GM23248 (cell line): ENCODE measurements around the gene ZBTB20.

Source experiments
- EZH2 ChIP-seq: fragments of 200-600 bp; sonication (generic); IDR thresholded peaks from 2 replicates; pipeline ENCODE4 v1.6.1; 2018; ENCODE audit warnings: antibody characterized with exemption, mild to moderate bottlenecking; ENCODE audit not compliant: insufficient read depth, poor library complexity, severe bottlenecking
- EZH2phosphoT487 ChIP-seq: fragments of 200-600 bp; sonication (generic); IDR thresholded peaks from 2 replicates; pipeline ENCODE4 v1.6.1; 2018; ENCODE audit warnings: antibody characterized with exemption, moderate library complexity, mild to moderate bottlenecking, low read depth; ENCODE audit not compliant: insufficient read depth

- TF ChIP-seq EZH2 (no peak), EZH2phosphoT487 (no peak)
Observed at GRCh38 chr3:114712728-114713492, 434.2 kb downstream of the ZBTB20 start.
